Brain microvascular endothelial cell (primary cell): Measurements from ENCODE around the gene ACYP1.

Source experiments
- DNase-seq: peaks from one replicate; pipeline ENCODE4 v3.0.0-alpha.2; 2020
- H3K27ac ChIP-seq: fragments of 250-450 bp; sonication (Bioruptor Pico); 2 replicates; pipeline ENCODE4 v1.5.1; 2020; ENCODE audit warnings: mild to moderate bottlenecking, moderate library complexity
- H3K27me3 ChIP-seq: fragments of 250-450 bp; sonication (Bioruptor Pico); replicated peaks from 2 replicates; pipeline ENCODE4 v1.5.1; 2020; ENCODE audit warnings: mild to moderate bottlenecking
- H3K36me3 ChIP-seq: fragments of 250-450 bp; sonication (Bioruptor Pico); replicated peaks from 2 replicates; pipeline ENCODE4 v1.5.1; 2020; ENCODE audit warnings: mild to moderate bottlenecking
- H3K4me3 ChIP-seq: 2 replicates; pipeline ENCODE4 v1.5.1; 2011; ENCODE audit warnings: low read depth, mild to moderate bottlenecking, control low read depth, low read length, moderate library complexity
- in situ Hi-C: cut with HindIII; loops from 2 replicates; pipeline ENCODE4 v1.10.0; 2017; ENCODE audit warnings: low sequenced_read_pairs, low pct_ligation_motif_present
- TF ChIP-seq, protein P1 (sequence below): IDR thresholded peaks from 2 replicates; pipeline ENCODE4 v1.5.1; 2011; ENCODE audit warnings: low read depth, mild to moderate bottlenecking, moderate library complexity, low read length, control low read depth, inconsistent platforms; ENCODE audit errors: missing control alignments

ACYP1 gene

GRCh38 chr14:75096959-75097358, 33.1 kb upstream of the ACYP1 start:
- TF ChIP-seq, protein P1, sequence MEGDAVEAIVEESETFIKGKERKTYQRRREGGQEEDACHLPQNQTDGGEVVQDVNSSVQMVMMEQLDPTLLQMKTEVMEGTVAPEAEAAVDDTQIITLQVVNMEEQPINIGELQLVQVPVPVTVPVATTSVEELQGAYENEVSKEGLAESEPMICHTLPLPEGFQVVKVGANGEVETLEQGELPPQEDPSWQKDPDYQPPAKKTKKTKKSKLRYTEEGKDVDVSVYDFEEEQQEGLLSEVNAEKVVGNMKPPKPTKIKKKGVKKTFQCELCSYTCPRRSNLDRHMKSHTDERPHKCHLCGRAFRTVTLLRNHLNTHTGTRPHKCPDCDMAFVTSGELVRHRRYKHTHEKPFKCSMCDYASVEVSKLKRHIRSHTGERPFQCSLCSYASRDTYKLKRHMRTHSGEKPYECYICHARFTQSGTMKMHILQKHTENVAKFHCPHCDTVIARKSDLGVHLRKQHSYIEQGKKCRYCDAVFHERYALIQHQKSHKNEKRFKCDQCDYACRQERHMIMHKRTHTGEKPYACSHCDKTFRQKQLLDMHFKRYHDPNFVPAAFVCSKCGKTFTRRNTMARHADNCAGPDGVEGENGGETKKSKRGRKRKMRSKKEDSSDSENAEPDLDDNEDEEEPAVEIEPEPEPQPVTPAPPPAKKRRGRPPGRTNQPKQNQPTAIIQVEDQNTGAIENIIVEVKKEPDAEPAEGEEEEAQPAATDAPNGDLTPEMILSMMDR: no peak
- H3K36me3 ChIP-seq: peaks cover 43% of the 10 kb centered on the region
- H3K27ac ChIP-seq: no peak overlapping the region
- H3K4me3 ChIP-seq: no peak overlapping the region
- DNase-seq: no peak
- no peaks in the 10 kb centered on the region for H3K27me3 ChIP-seq
- in situ Hi-C loops: no loop called here

DNA sequence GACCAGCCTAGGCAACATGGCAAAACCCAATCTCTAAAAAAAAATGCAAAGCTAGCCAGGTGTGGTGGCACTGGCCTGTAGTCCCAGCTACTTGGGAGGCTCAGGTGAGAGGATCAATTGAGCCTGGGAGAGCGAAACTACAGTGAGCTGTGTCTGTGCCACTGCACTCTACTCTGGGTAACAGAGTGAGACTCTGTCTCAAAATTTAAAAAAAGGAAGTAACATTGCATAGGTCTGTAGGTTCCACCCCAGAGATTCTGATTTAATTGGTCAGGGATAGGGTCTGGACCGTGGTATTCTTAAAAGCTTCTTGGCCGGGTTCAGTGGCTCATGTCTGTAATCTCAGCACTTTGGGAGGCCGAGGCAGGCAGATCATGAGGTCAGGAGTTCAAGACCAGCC, 31.9 kb upstream of the ACYP1 start:
- in situ Hi-C loops: no loop called here
- H3K36me3 ChIP-seq: peaks cover 42% of the 10 kb centered on the region
- H3K27me3 ChIP-seq: no peaks in the 10 kb centered on the region
- no peak for DNase-seq
- no peak overlapping the region for H3K4me3 ChIP-seq
- TF ChIP-seq, protein P1: no peak
- no peak overlapping the region for H3K27ac ChIP-seq

GRCh38 chr14:75094896-75095295, 31.1 kb upstream of the ACYP1 start:
- no peak overlapping the region for H3K27ac ChIP-seq
- in situ Hi-C loops: no loop called here
- peaks cover 44% of the 10 kb centered on the region for H3K36me3 ChIP-seq

DNA sequence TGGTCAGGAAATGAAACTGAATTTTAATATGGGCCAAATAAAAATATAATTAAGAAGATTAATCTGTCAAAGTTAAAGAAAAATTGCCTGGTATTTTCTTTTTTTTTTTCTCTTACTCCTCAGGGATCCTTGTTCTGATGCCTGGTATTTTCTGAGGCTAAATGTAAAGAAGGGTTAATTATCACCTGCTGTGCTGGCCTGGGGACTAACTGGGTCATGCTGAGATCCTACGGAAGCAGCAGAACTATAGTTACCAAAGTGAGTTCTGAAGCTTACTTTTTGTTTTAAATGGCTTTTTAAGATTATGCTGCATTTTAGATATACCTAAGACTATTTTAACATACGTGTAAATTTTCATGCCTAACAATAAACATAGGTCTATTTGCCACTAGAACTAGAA, 28.9 kb upstream of the ACYP1 start:
- Histone ChIP-seq H3K27ac (no peak overlapping the region), H3K27me3 (no peaks in the 10 kb centered on the region), H3K36me3 (peaks cover 46% of the 10 kb centered on the region), H3K4me3 (no peak overlapping the region)
- in situ Hi-C loops: no loop called here
- TF ChIP-seq, protein P1: no peak
- no peak for DNase-seq

More at GRCh38 chr14:75094896-75095295, 31.1 kb upstream of the ACYP1 start:
- TF ChIP-seq, protein P1: no peak
- H3K4me3 ChIP-seq: no peak overlapping the region
- DNase-seq: no peak
- no peaks in the 10 kb centered on the region for H3K27me3 ChIP-seq

DNA sequence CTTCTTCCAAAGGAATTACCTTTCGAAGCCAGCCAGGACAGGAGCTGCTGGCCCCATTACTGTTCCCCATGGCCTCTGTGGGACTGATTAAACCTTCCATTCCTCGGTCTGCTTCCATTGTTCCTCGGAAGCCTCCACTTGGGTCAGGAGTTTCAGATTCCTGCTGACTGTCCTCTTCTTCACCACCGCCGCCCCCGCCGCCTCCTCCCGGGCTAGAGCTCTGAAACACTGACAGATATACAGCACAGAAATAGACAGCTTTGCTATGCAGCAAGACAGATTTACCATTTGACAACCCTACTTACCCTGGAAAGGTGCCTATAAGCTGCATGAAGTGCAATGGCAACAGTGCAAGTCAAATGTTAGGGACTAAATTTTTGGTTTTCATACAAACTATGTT, 27.4 kb upstream of the ACYP1 start:
- Histone ChIP-seq H3K36me3 (peaks cover 48% of the 10 kb centered on the region), H3K4me3 (no peak overlapping the region), H3K27ac (no peak overlapping the region), H3K27me3 (no peaks in the 10 kb centered on the region)
- no peak for DNase-seq
- in situ Hi-C loops: no loop called here
- TF ChIP-seq, protein P1: no peak

- peaks cover 48% of the 10 kb centered on the region for H3K36me3 ChIP-seq
- no peak for DNase-seq
- no peaks in the 10 kb centered on the region for H3K27me3 ChIP-seq
- TF ChIP-seq, protein P1: no peak
- H3K4me3 ChIP-seq: no peak overlapping the region
- in situ Hi-C loops: no loop called here
- no peak overlapping the region for H3K27ac ChIP-seq
These were observed 26.5 kb upstream of the ACYP1 start for GRCh38 chr14:75090353-75090752.
